ENCODE results near the gene PDE4D. TPM values are rescaled to one million over a fixed set of nuclear protein-coding genes. Genes with fewer than 3 reads are reported as not detected.

The PDE4D gene
- total RNA-seq, 2 experiments from 2014 or later = 0.50 to 0.51 TPM

DNA sequence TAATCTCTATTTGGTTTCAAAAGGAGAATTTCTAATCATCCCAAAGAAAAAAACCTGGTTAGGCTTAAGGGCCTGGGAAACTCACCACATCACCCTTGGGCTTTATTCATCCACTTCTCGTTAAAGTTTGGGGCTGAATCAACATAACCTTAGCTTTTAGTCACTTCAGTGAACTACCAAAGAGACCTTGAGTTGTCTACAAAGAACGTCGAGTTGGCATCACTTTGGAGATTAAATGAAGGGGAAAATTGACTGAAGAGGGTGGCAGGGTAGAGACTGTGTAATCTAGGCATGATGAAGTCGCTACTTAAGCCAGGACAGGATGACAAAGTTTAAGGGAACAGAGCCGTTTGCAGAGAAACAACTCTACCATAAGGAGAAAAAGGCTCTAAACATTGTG, 969.2 kb downstream of the PDE4D start:
- TF ChIP-seq CTCF (conservative IDR thresholded peaks at IDR 0.05; ENCODE audit: low read length) (no peak), EZH2phosphoT487 (IDR thresholded peaks at IDR 0.05; ENCODE audit: borderline replicate concordance, low read depth, low read length) (no peak)
- no peaks in the 10 kb centered on the region for H3K4me1 ChIP-seq (ENCODE audit: insufficient read depth, low read length, poor library complexity, severe bottlenecking)

GRCh38 chr5:58923355-58923754, 970.2 kb downstream of the PDE4D start:
- Histone ChIP-seq H4K20me1 (ENCODE audit: insufficient read depth, low read length) (no peaks in the 10 kb centered on the region), H3K9me3 (ENCODE audit: low read length) (no peaks in the 10 kb centered on the region), H3K4me3 (ENCODE audit: low read depth, low read length, poor library complexity, severe bottlenecking) (no peak overlapping the region), H3K4me1 (ENCODE audit: insufficient read depth, low read length, poor library complexity, severe bottlenecking) (no peaks in the 10 kb centered on the region), H3K4me2 (ENCODE audit: low read length) (no peak overlapping the region), H3K79me2 (ENCODE audit: insufficient read depth, low read depth, low read length) (no peaks in the 10 kb centered on the region), H2AFZ (ENCODE audit: low read length) (no peak overlapping the region), H3K9me2 (ENCODE audit: insufficient read depth, low read length) (no peaks in the 10 kb centered on the region), H3K36me3 (ENCODE audit: insufficient read depth, low read length) (no peaks in the 10 kb centered on the region), H3K27ac (ENCODE audit: low read depth, low read length, poor library complexity, severe bottlenecking) (no peak overlapping the region)
- no peak for TF ChIP-seq CTCF (conservative IDR thresholded peaks at IDR 0.05; ENCODE audit: low read length)
- TF ChIP-seq EZH2phosphoT487 (IDR thresholded peaks at IDR 0.05; ENCODE audit: borderline replicate concordance, low read depth, low read length) = no peak
- no TSS peak for BruUV-seq (replicated peaks)
- ChIA-PET POLR2A (no interaction called here), CTCF (ENCODE audit: unreplicated experiment) (no interaction called here)
- DNase-seq (ENCODE audit: low spot score) = no peak
- intact Hi-C loops (cut with micrococcal nuclease; ENCODE audit: unreplicated experiment) = no loop called here

More for the DNA sequence above, 969.2 kb downstream of the PDE4D start:
- POLR2A ChIA-PET = interaction anchor here (1.1 kb wide), 1 partner anchor 21 kb away, joined by 3 read pairs; no protein-coding TSS in a partner anchor
- H3K79me2 ChIP-seq (ENCODE audit: insufficient read depth, low read depth, low read length) = no peaks in the 10 kb centered on the region
- DNase-seq (ENCODE audit: low spot score) = no peak
- H3K4me3 ChIP-seq (ENCODE audit: low read depth, low read length, poor library complexity, severe bottlenecking) = no peak overlapping the region
- BruUV-seq (replicated peaks) = no TSS peak
- H3K9me2 ChIP-seq (ENCODE audit: insufficient read depth, low read length) = no peaks in the 10 kb centered on the region
- no peak overlapping the region for H2AFZ ChIP-seq (ENCODE audit: low read length)
- intact Hi-C loops (cut with micrococcal nuclease; ENCODE audit: unreplicated experiment) = no loop called here
- H3K36me3 ChIP-seq (ENCODE audit: insufficient read depth, low read length) = no peaks in the 10 kb centered on the region
- no peaks in the 10 kb centered on the region for H4K20me1 ChIP-seq (ENCODE audit: insufficient read depth, low read length)
- no peaks in the 10 kb centered on the region for H3K9me3 ChIP-seq (ENCODE audit: low read length)
- no peak overlapping the region for H3K4me2 ChIP-seq (ENCODE audit: low read length)
- CTCF ChIA-PET (ENCODE audit: unreplicated experiment) = no interaction called here
- no peak overlapping the region for H3K27ac ChIP-seq (ENCODE audit: low read depth, low read length, poor library complexity, severe bottlenecking)

DNA sequence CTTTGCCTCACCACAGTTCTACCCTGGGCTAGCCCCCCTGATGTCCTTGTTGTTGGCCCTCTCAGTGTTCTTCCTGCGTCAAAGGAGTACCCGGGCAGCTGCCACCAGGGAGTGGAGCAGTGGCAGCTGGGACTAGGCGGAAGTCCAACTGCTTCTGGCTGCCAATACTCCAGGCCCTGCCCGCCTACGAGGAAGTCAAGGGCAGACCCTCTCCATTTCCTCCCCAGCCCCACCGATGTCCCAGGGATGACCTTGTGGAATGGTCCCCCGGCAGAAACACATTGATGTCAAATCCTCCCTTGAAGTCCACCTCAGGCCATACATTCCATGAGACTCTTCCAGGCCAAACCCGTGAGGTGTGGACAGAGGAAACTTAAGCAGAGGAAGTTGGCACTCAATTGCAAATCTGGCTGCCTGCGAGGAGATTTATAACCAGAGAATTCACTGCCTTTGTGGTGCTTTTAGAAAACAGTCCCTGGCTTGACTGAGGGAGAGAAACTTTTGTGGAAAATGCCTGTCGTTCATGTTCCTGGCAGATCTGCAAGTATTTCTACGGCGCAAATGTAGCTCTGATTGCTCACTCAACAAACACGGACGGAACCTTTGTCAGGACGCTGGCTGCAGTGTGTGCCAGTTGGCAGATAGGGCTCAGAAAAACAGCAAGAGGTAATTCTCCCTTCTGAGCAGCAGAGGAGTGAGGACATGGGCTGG, 970.9 kb downstream of the PDE4D start:
- ChIA-PET CTCF (ENCODE audit: unreplicated experiment) (no interaction called here), POLR2A (no interaction called here)
- intact Hi-C loops (cut with micrococcal nuclease; ENCODE audit: unreplicated experiment) = no loop called here
- Histone ChIP-seq H4K20me1 (ENCODE audit: insufficient read depth, low read length) (no peaks in the 10 kb centered on the region), H2AFZ (ENCODE audit: low read length) (no peak overlapping the region), H3K9me3 (ENCODE audit: low read length) (no peaks in the 10 kb centered on the region), H3K27ac (ENCODE audit: low read depth, low read length, poor library complexity, severe bottlenecking) (no peak overlapping the region), H3K9me2 (ENCODE audit: insufficient read depth, low read length) (no peaks in the 10 kb centered on the region), H3K79me2 (ENCODE audit: insufficient read depth, low read depth, low read length) (no peaks in the 10 kb centered on the region), H3K4me1 (ENCODE audit: insufficient read depth, low read length, poor library complexity, severe bottlenecking) (no peaks in the 10 kb centered on the region), H3K36me3 (ENCODE audit: insufficient read depth, low read length) (no peaks in the 10 kb centered on the region), H3K4me3 (ENCODE audit: low read depth, low read length, poor library complexity, severe bottlenecking) (no peak overlapping the region), H3K4me2 (ENCODE audit: low read length) (no peak overlapping the region)
- DNase-seq (ENCODE audit: low spot score) = no peak
- BruUV-seq (replicated peaks) = no TSS peak
- TF ChIP-seq CTCF (conservative IDR thresholded peaks at IDR 0.05; ENCODE audit: low read length) (no peak), EZH2phosphoT487 (IDR thresholded peaks at IDR 0.05; ENCODE audit: borderline replicate concordance, low read depth, low read length) (no peak)
